Endothelial cell of hepatic sinusoid (primary cell): Measurements from ENCODE around the gene CEACAM20.
"Not testable (repeated sequence)": the region's sequence is repeated elsewhere in the genome, so short reads cannot be mapped to it uniquely, and the experiment has no call there.

Experiments
- in situ Hi-C: cut with HindIII; loops from 2 replicates; pipeline ENCODE4 v1.10.0; 2017; ENCODE audit warnings: low sequenced_read_pairs

CEACAM20 gene

GRCh38 chr19:44499559-44499958, 29.9 kb downstream of the CEACAM20 start:
- in situ Hi-C loops, result no loop called here

- in situ Hi-C loops, result no loop called here
Measured at GRCh38 chr19:44498988-44499387, 30.5 kb downstream of the CEACAM20 start.

- in situ Hi-C loops, result no loop called here
Measured at GRCh38 chr19:44496711-44497110, 32.8 kb downstream of the CEACAM20 start.

- in situ Hi-C loops, result no loop called here
Measured at GRCh38 chr19:44476559-44477408, 52.7 kb downstream of the CEACAM20 start.

GRCh38 chr19:44468730-44469129, 60.7 kb downstream of the CEACAM20 start:
- in situ Hi-C loops, result not testable (repeated sequence)

GRCh38 chr19:44462600-44463286, 66.7 kb downstream of the CEACAM20 start:
- in situ Hi-C loops, result not testable (repeated sequence)
